Measurements from ENCODE around the gene PRDM15.

PRDM15 gene

DNA sequence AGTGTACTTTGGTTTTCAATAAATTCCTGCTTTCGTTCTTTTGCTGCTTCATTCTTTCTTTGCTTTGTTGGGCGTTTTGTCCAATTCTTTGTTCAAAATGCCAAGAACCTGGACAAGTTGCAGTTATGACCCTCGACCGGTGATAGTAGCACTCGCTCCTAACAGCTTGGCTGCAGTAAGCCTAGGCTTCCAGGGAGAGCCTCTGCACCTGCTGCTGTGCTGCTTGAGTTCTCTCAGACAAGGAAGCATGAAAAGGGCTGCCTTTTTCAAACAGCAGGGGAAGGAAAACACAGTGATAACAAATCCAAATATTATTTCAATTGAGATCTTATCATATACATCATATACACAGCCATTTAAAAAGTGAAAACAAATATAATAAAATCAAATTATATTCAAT is 99.5 kb downstream of the PRDM15 start:
- DNase-seq (ENCODE audit: low spot score) = no peak
- POLR2A ChIA-PET (ENCODE audit: low non-redundant PET) = no interaction called here
- H3K27ac ChIP-seq = no peak overlapping the region
- CTCF ChIA-PET = interaction anchor here (2.3 kb wide), 1 partner anchor 167 kb away, joined by 7 read pairs; no protein-coding TSS in a partner anchor
- TF ChIP-seq, protein P1, sequence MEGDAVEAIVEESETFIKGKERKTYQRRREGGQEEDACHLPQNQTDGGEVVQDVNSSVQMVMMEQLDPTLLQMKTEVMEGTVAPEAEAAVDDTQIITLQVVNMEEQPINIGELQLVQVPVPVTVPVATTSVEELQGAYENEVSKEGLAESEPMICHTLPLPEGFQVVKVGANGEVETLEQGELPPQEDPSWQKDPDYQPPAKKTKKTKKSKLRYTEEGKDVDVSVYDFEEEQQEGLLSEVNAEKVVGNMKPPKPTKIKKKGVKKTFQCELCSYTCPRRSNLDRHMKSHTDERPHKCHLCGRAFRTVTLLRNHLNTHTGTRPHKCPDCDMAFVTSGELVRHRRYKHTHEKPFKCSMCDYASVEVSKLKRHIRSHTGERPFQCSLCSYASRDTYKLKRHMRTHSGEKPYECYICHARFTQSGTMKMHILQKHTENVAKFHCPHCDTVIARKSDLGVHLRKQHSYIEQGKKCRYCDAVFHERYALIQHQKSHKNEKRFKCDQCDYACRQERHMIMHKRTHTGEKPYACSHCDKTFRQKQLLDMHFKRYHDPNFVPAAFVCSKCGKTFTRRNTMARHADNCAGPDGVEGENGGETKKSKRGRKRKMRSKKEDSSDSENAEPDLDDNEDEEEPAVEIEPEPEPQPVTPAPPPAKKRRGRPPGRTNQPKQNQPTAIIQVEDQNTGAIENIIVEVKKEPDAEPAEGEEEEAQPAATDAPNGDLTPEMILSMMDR (conservative IDR thresholded peaks at IDR 0.05; ENCODE audit: low read depth) = no peak

DNA sequence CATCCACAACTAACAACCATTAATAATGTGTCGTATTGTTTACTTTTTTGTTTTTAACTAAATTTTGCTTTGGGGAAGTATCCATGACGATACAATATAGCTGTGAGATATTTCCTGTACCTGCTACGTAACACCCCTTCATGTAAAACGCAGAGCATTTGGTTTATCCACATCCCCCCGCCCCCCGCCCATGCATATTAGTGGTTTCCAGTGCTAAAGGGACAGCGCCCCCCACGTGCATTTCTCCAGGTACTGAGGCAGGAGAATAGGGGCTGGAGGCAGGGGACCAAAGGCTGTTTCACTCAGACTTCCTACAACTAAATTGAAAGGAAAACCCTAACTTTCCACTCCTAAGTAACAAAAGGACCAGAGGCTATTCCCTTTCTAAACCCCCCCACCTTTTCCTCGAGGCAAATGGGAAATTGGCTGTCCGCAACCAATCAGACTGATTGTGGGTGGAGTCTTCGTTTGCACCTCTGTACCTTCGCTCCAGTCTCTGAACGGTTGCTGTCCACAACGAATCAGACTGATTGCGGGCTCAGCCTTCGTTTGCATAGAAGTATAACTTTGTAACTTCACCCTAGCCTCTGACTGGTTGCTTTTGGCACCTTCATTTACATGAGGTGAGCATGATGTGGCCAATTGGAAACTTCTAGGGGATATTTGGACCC is 100.1 kb downstream of the PRDM15 start:
- TF ChIP-seq, protein P1 (conservative IDR thresholded peaks at IDR 0.05; ENCODE audit: low read depth) = no peak
- H3K27ac ChIP-seq = no peak overlapping the region
- CTCF ChIA-PET = interaction anchor here (0.6 to 3.3 kb wide), 17 partner anchors 9 to 167 kb away, joined by 3 to 39 read pairs (median 4); partner anchors contain the start of gene RIPK4
- POLR2A ChIA-PET (ENCODE audit: low non-redundant PET) = no interaction called here
- no peak for DNase-seq (ENCODE audit: low spot score)

DNA sequence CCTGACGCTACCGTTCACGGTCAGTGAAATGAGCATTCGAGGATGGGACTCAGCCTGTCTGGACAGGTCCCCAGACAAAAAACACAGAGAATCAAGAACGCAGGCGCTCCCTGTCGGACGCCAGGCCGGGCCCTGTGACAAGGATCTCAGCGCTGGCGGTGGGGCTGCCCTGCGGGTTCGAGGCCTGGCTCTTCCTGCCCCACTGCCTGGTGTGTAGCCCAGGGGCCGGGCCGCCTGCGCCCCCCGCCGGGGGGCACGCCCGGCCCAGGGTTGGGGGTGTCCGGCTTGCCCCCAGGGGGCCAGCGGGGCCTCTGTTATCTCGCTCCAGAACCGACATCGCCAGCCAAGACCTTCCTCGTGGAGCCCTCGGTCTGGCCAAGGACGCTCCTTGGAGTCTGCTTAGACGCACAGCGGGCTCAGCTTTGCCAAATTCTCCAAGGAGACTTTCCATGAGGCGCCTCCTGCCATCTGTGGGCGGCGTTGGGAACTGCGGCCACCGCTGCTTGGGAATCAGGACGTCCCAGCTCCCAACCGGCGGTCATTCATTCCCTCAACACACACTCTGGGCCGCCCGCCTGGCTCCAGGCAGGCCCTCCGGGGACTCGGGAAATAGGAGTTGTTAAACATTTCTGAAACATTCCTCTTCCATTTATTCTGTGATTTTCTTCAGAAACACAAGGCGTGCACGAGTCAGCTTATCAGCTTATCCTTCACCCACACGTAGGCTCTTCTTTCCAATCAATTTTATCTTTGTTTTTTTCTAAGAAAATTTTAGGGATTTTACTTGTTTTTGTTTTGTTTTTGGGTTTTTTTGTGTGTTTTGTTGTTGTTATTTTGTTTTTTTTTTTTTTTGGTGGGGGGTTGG is 101.0 kb downstream of the PRDM15 start:
- POLR2A ChIA-PET (ENCODE audit: low non-redundant PET) = no interaction called here

DNA sequence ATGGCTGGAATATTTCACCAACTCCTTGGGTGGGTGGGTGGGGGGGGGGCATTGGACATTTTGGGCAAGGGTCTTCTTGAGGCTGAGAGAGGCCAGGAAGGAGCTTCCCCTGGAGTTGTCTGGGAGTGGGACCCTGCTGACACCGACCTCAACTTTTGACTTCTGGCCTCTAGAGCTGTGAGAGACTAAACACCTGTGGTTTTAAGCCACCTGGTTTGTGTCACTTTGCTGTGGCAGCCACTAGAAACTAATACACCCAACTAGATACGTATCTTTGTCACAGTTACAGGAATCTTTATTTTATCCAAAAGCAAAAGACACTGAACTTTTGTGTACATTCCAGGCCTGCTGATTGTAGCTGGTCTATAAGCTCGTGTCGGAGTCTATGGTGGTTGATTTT is 102.4 kb downstream of the PRDM15 start:
- no peak for DNase-seq (ENCODE audit: low spot score)
- no peak overlapping the region for H3K27ac ChIP-seq
- TF ChIP-seq, protein P1 (conservative IDR thresholded peaks at IDR 0.05; ENCODE audit: low read depth) = no peak
- CTCF ChIA-PET = interaction anchor here (0.6 to 3.3 kb wide), 4 partner anchors 9 to 311 kb away, joined by 4 to 39 read pairs (median 5); no protein-coding TSS in a partner anchor
- POLR2A ChIA-PET (ENCODE audit: low non-redundant PET) = no interaction called here

More for the DNA sequence above, 101.0 kb downstream of the PRDM15 start:
- TF ChIP-seq, protein P1 (conservative IDR thresholded peaks at IDR 0.05; ENCODE audit: low read depth) = peak; percentile 92
- CTCF ChIA-PET = interaction anchor here (0.5 to 3.3 kb wide), 24 partner anchors 9 to 180 kb away, joined by 3 to 39 read pairs (median 4); partner anchors contain the start of gene RIPK4
- H3K27ac ChIP-seq = peak overlapping the region; percentile 86
- DNase-seq (ENCODE audit: low spot score) = peak; percentile 67

DNA sequence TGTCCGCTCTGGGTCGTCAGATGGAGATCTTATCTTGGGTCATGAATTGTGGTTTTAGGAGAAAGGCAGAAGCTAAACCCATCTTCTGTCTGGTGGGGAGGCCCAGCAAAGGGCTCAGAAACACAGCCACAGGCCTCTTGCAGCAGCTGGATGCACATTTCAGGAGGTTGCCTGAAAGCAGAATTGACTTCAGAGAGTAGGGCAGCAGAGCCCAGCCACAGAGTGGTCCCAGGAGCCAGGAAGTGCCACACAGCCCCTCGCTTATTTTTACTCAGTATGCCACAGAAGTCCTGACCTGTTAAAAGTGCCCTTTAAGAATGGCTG is 104.0 kb downstream of the PRDM15 start:
- ChIA-PET CTCF (interaction anchor here (1.5 kb wide), 1 partner anchor 163 kb away, joined by 5 read pairs; no protein-coding TSS in a partner anchor), POLR2A (ENCODE audit: low non-redundant PET) (no interaction called here)
- H3K27ac ChIP-seq = no peak overlapping the region
- DNase-seq (ENCODE audit: low spot score) = no peak
- TF ChIP-seq, protein P1 (conservative IDR thresholded peaks at IDR 0.05; ENCODE audit: low read depth) = no peak

DNA sequence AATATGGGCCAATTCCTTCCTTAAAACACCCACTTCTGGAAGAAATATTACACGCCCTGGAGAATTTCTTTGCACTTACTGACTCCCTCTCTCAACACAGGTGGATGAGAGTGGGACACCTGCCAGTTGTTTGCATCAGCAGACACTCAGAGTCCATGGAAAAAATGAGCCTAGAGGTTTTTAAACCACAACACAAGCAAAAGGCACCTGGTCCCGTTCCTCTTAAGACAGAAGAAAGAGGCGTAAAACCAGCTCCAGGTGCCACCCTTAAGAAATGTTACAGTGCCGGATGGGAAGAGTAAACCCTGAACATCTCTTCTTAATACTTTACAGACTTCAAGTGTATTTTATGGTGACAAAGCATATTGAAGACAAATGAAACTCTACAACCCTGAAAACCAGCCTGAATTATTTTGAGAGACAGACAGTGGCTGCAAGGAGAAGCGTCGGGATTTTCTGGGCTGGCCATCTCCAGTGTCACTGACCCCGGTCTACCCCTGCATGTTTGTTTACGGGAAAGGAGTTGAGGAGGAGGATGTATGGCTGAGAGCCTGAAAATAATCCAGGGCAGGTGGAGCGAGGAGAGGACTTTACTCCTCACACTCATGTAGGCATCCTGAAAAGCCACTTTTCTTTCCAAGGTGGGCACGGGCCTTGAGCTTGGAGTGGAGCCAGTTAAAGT is 104.5 kb downstream of the PRDM15 start:
- no peak overlapping the region for H3K27ac ChIP-seq
- TF ChIP-seq, protein P1 (conservative IDR thresholded peaks at IDR 0.05; ENCODE audit: low read depth) = no peak
- CTCF ChIA-PET = interaction anchor here (1.5 kb wide), 1 partner anchor 162 kb away, joined by 5 read pairs; no protein-coding TSS in a partner anchor
- POLR2A ChIA-PET (ENCODE audit: low non-redundant PET) = no interaction called here
- DNase-seq (ENCODE audit: low spot score) = no peak

All from RWPE1 (cell line).